Muscle of leg (tissue), 11 donors: ENCODE measurements around the gene CARM1. TPM values are rescaled to one million over a fixed set of nuclear protein-coding genes. Genes with fewer than 3 reads are reported as not detected.
"Not testable (repeated sequence)": the region's sequence is repeated elsewhere in the genome, so short reads cannot be mapped to it uniquely, and the experiment has no call there.

Experiments used
- DNase-seq: peaks from one replicate; pipeline ENCODE4 v3.0.0; 2013
- H3K27ac ChIP-seq: one replicate; pipeline ENCODE4 v1.5.1; 2013; ENCODE audit warnings: mild to moderate bottlenecking, low read length, control low read depth
- H3K27me3 ChIP-seq: one replicate; pipeline ENCODE4 v1.6.1; 2013; ENCODE audit warnings: low read length; ENCODE audit not compliant: control insufficient read depth, insufficient read depth
- H3K36me3 ChIP-seq: one replicate; pipeline ENCODE4 v1.6.1; 2013; ENCODE audit warnings: low read length; ENCODE audit not compliant: control insufficient read depth, insufficient read depth
- H3K4me1 ChIP-seq: one replicate; pipeline ENCODE4 v1.6.1; 2013; ENCODE audit warnings: low read length; ENCODE audit not compliant: control insufficient read depth, insufficient read depth
- H3K4me3 ChIP-seq: one replicate; pipeline ENCODE4 v1.5.1; 2013; ENCODE audit warnings: low read length, control low read depth
- H3K9me3 ChIP-seq: replicated peaks from 2 replicates; pipeline ENCODE4 v1.6.1; 2013; ENCODE audit warnings: low read depth, low read length; ENCODE audit not compliant: control insufficient read depth
- WGBS: methylation state at CpG from one replicate; pipeline ENCODE4 v1.1.5; 2013; ENCODE audit warnings: missing lambda C conversion rate; ENCODE audit not compliant: insufficient coverage; 5-methylcytosine and 5-hydroxymethylcytosine counted together
- polyA plus RNA-seq, 8 donors: library from polyadenylated mRNA; unstranded; fragments of 120-200 nt; gene quantifications; one replicate each; pipeline versions ENCODE4 v1.2.1 to v1.2.3, GENCODE V29; 2013; ENCODE audit warnings: inconsistent platforms in 1 of 8, low replicate concordance in 1 of 8; ENCODE audit not compliant: insufficient read length in 8 of 8, insufficient read depth in 1 of 8
- total RNA-seq: library from RNA; stranded (reverse); fragments of 120-200 nt; gene quantifications from one replicate; pipeline ENCODE4 v1.2.4, GENCODE V29; 2013

Gene CARM1
- total and polyA plus RNA-seq, 9 donors = 21.4 to 72.1 (median 61.1) TPM

DNA sequence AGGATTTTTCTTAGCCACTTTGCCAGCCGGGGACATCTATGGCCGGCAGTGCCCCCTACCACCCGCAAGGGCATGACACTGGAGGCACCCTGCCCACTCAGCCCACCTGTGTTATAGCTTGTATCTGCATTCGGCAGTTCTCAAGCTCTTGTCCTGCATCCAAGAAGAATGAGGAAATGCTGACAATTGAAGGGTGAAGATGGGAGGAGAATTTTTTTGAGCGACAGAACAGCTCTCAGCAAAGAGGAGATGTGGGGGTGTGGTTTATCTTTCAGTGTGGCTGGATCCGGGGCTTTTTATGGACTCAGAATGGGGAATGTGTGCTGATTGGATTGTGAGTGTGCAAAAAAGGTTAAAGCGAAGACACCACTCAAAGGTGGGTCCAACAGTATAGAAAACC is 28.6 kb upstream of the CARM1 start:
- DNase-seq = no peak
- Histone ChIP-seq H3K27me3 (no peaks in the 10 kb centered on the region), H3K4me3 (no peak overlapping the region), H3K27ac (no peak overlapping the region), H3K9me3 (peaks cover 8% of the 10 kb centered on the region), H3K4me1 (no peaks in the 10 kb centered on the region), H3K36me3 (no peaks in the 10 kb centered on the region)
- 73% methylated on average over 4 of the region's 7 CpGs for WGBS

GRCh38 chr19:10846500-10847202 is 24.7 kb upstream of the CARM1 start:
- H3K9me3 ChIP-seq = peaks cover 8% of the 10 kb centered on the region
- peaks cover 3% of the 10 kb centered on the region for H3K4me1 ChIP-seq
- DNase-seq = no peak
- no peaks in the 10 kb centered on the region for H3K36me3 ChIP-seq
- H3K4me3 ChIP-seq = no peak overlapping the region
- WGBS = no CpG with 5 or more reads among the region's 2 CpGs
- no peak overlapping the region for H3K27ac ChIP-seq
- H3K27me3 ChIP-seq = no peaks in the 10 kb centered on the region

- 5% methylated on average over 7 of the region's 14 CpGs for WGBS
- Histone ChIP-seq H3K4me3 (peak within 1 kb of the TSS; percentile 40), H3K9me3 (peaks cover 8% of the 10 kb centered on the region)
Measured at GRCh38 chr19:10848230-10848856, 23.0 kb upstream of the CARM1 start, which contains the start of gene C19orf38. Gene C19orf38, plus strand, starts transcription at chr19:10848415. Its CDS starts 94 bp downstream, at chr19:10848509.

DNA sequence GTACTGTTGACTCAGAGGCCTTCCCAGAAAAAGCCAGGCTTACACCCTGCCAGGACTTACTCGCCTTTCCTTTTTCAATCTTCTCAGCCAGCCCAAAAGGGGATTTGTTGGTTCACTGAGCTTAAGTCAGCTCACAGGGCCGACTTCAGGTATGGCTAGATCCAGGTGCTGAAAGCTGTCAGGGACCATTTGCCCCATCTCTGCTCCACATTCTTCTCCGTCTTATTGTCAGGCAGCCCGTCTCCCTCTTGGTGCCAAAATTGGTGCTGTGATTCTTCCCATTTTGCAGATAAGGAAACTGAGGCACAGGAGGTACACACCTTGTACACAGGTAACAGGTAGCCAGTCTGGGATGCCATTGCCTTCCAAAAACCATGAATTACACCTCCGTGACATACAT is 20.7 kb upstream of the CARM1 start:
- Histone ChIP-seq H3K9me3 (peaks cover 8% of the 10 kb centered on the region), H3K27ac (no peak overlapping the region), H3K27me3 (no peaks in the 10 kb centered on the region), H3K4me3 (no peak overlapping the region), H3K36me3 (no peaks in the 10 kb centered on the region), H3K4me1 (peaks cover 3% of the 10 kb centered on the region)
- WGBS = 91% methylated on average over 2 of the region's 5 CpGs
- no peak for DNase-seq

More at GRCh38 chr19:10848230-10848856, 23.0 kb upstream of the CARM1 start, which contains the start of gene C19orf38:
- Histone ChIP-seq H3K27me3 (no peaks in the 10 kb centered on the region), H3K36me3 (no peaks in the 10 kb centered on the region), H3K27ac (peak within 1 kb of the TSS; percentile 29), H3K4me1 (peaks cover 3% of the 10 kb centered on the region)
- peak; percentile 76 for DNase-seq

- no peaks in the 10 kb centered on the region for H3K27me3 ChIP-seq
- 93% methylated on average over 5 of the region's 7 CpGs for WGBS
Measured at GRCh38 chr19:10852098-10852800, 19.1 kb upstream of the CARM1 start.

GRCh38 chr19:10852941-10853340 is 18.4 kb upstream of the CARM1 start:
- no peaks in the 10 kb centered on the region for H3K9me3 ChIP-seq
- no peaks in the 10 kb centered on the region for H3K36me3 ChIP-seq
- peaks cover 3% of the 10 kb centered on the region for H3K4me1 ChIP-seq
- DNase-seq = no peak
- WGBS = 87% methylated on average over 5 of the region's 7 CpGs
- H3K4me3 ChIP-seq = no peak overlapping the region
- no peaks in the 10 kb centered on the region for H3K27me3 ChIP-seq
- no peak overlapping the region for H3K27ac ChIP-seq

More at GRCh38 chr19:10852098-10852800, 19.1 kb upstream of the CARM1 start:
- Histone ChIP-seq H3K36me3 (no peaks in the 10 kb centered on the region), H3K27ac (no peak overlapping the region), H3K4me1 (peaks cover 3% of the 10 kb centered on the region), H3K4me3 (no peak overlapping the region), H3K9me3 (no peaks in the 10 kb centered on the region)
- DNase-seq = no peak

DNA sequence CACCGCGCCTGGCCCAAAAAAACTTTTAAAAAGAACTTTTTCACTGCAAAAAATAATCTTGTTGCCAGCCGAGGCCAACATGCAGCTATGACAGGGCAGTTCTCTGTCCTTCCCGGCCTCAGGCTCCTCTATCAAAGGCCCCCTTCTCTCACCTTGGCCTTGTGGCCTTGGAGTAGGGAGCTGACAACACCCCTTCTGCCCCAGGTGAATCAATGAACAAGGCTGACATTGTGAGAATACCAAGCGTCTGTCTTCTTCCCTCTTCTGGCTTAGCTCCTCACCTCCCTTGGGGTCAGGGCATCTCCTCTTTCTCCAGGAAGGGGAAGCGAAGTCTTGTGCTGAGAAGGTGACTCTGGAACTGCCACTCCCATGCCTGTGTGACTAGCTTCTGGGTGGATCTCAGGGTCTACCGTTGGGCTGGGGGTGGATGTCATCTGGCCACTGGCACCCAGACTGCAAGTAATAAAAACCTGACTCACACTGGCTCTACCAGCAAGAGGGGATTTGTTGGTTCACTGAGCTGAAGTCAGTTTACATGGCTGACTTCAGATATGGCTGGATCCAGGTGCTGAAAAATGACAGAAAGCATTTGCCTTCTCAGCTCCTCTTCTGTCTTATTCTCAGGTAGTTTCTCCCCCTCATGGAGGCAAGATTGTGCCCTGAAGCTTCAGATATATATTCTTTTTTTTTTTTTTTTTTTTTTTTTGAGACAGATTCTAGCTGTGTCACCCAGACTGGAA is 16.8 kb upstream of the CARM1 start:
- H3K4me3 ChIP-seq = no peak overlapping the region
- no peaks in the 10 kb centered on the region for H3K9me3 ChIP-seq
- no peaks in the 10 kb centered on the region for H3K4me1 ChIP-seq
- DNase-seq = no peak
- 60% methylated on average over 1 of the region's 7 CpGs for WGBS
- no peaks in the 10 kb centered on the region for H3K27me3 ChIP-seq
- H3K27ac ChIP-seq = no peak overlapping the region
- no peaks in the 10 kb centered on the region for H3K36me3 ChIP-seq

GRCh38 chr19:10855879-10856522 is 15.4 kb upstream of the CARM1 start:
- Histone ChIP-seq H3K27ac (no peak overlapping the region), H3K4me3 (no peak overlapping the region), H3K4me1 (no peaks in the 10 kb centered on the region), H3K9me3 (no peaks in the 10 kb centered on the region), H3K27me3 (no peaks in the 10 kb centered on the region), H3K36me3 (no peaks in the 10 kb centered on the region)
- no peak for DNase-seq
- WGBS = 60% methylated on average over 2 of the region's 5 CpGs

- H3K27ac ChIP-seq, H3K27me3 ChIP-seq, H3K9me3 ChIP-seq, H3K4me1 ChIP-seq, H3K36me3 ChIP-seq, DNase-seq, H3K4me3 ChIP-seq: not testable (repeated sequence)
- no CpG with 5 or more reads among the region's 1 CpG for WGBS
Measured at GRCh38 chr19:10856899-10857298, 14.5 kb upstream of the CARM1 start.
